ENCODE data around the gene SUFU. TPM values are rescaled to one million over a fixed set of nuclear protein-coding genes. Genes with fewer than 3 reads are reported as not detected.

The SUFU gene
- total and polyA plus RNA-seq, 2 of the 13 experiments (the other 11 are each of a cell fraction or from before 2014, with no cell fraction given), result 2.9 to 5.5 TPM

GRCh38 chr10:102504179-102504975, 605 bp downstream of the SUFU start (continued):
- TF ChIP-seq TFDP2 (CRISPR knock-in tag; IDR thresholded peaks at IDR 0.05) (0 out of 2 replicates have a peak, but pooled peaks have one; percentile 5), ZBTB8A (CRISPR knock-in tag; IDR thresholded peaks at IDR 0.05; ENCODE audit: borderline replicate concordance, low read depth) (no peak), ZNF704 (CRISPR knock-in tag; IDR thresholded peaks at IDR 0.05; ENCODE audit: borderline replicate concordance) (no peak), SMAD1 (CRISPR knock-in tag; IDR thresholded peaks at IDR 0.05; ENCODE audit: borderline replicate concordance, low read depth) (no peak), ZNF687 (CRISPR knock-in tag; IDR thresholded peaks at IDR 0.05) (peak; percentile 50), ZNF512 (CRISPR knock-in tag; IDR thresholded peaks at IDR 0.05) (no peak), HOXA9 (CRISPR knock-in tag; IDR thresholded peaks at IDR 0.05; ENCODE audit: borderline replicate concordance) (0 out of 2 replicates have a peak, but pooled peaks have one; percentile 39), ZNF652 (CRISPR knock-in tag; IDR thresholded peaks at IDR 0.05; ENCODE audit: borderline replicate concordance, low read depth) (peak; percentile 94), ZSCAN22 (CRISPR knock-in tag; IDR thresholded peaks at IDR 0.05) (no peak), DNMT1 (CRISPR knock-in tag; IDR thresholded peaks at IDR 0.05) (no peak), ZBTB2 (CRISPR knock-in tag; IDR thresholded peaks at IDR 0.05; ENCODE audit: low read depth) (0 out of 2 replicates have a peak, but pooled peaks have one; percentile 23), CTCF (CRISPR knock-in tag; IDR thresholded peaks at IDR 0.05) (no peak)

Data from HepG2 (cell line).